H9 (cell line): ENCODE measurements around the gene LRRC34. TPM values are rescaled to one million over a fixed set of nuclear protein-coding genes. Genes with fewer than 3 reads are reported as not detected.
A peak's percentile ranks its signal among the peaks of the same experiment; 100 is the strongest.

Source experiments
- DNase-seq: peaks from one replicate; pipeline ENCODE4 v3.0.0-alpha.2; 2017
- H2AFZ ChIP-seq: one replicate; pipeline ENCODE4 v1.6.1; 2013; ENCODE audit warnings: mild to moderate bottlenecking, low read length, control low read depth, moderate library complexity
- H2AK5ac ChIP-seq: 2 replicates; pipeline ENCODE4 v1.6.1; 2013; ENCODE audit warnings: low read length, control low read depth, mixed read lengths; ENCODE audit not compliant: insufficient read length
- H2BK120ac ChIP-seq: one replicate; pipeline ENCODE4 v1.6.1; 2013; ENCODE audit warnings: low read depth, mild to moderate bottlenecking, low read length, control low read depth, inconsistent platforms; ENCODE audit not compliant: poor library complexity, severe bottlenecking
- H2BK12ac ChIP-seq: 2 replicates; pipeline ENCODE4 v1.6.1; 2013; ENCODE audit warnings: low read length, control low read depth, mixed read lengths, low read depth; ENCODE audit not compliant: insufficient read length
- H2BK15ac ChIP-seq: 2 replicates; pipeline ENCODE4 v1.6.1; 2013; ENCODE audit warnings: low read depth, low read length, control low read depth
- H2BK20ac ChIP-seq: one replicate; pipeline ENCODE4 v1.6.1; 2013; ENCODE audit warnings: low read depth, mild to moderate bottlenecking, low read length, control low read depth, inconsistent platforms; ENCODE audit not compliant: poor library complexity, severe bottlenecking
- H2BK5ac ChIP-seq: 2 replicates; pipeline ENCODE4 v1.6.1; 2013; ENCODE audit warnings: low read length, control low read depth, mixed read lengths; ENCODE audit not compliant: insufficient read length
- H3K14ac ChIP-seq: 2 replicates; pipeline ENCODE4 v1.6.1; 2013; ENCODE audit warnings: low read length, control low read depth; ENCODE audit not compliant: insufficient read depth
- H3K18ac ChIP-seq: 2 replicates; pipeline ENCODE4 v1.6.1; 2013; ENCODE audit warnings: low read depth, mild to moderate bottlenecking, mixed read lengths, low read length, control low read depth; ENCODE audit not compliant: insufficient read length
- H3K23ac ChIP-seq: 2 replicates; pipeline ENCODE4 v1.6.1; 2013; ENCODE audit warnings: low read length, control low read depth, mixed read lengths, low read depth; ENCODE audit not compliant: insufficient read length
- H3K23me2 ChIP-seq: 2 replicates; pipeline ENCODE4 v1.6.1; 2013; ENCODE audit warnings: low read depth, mild to moderate bottlenecking, mixed read lengths, low read length, control low read depth; ENCODE audit not compliant: insufficient read length, poor library complexity, severe bottlenecking
- H3K27ac ChIP-seq: 2 replicates; pipeline ENCODE4 v1.5.1; 2013; ENCODE audit warnings: low read length, control low read depth, mixed read lengths, low read depth; ENCODE audit not compliant: insufficient read length
- H3K27me3 ChIP-seq: 2 replicates; pipeline ENCODE4 v1.6.1; 2013; ENCODE audit warnings: low read length, control low read depth, inconsistent platforms; ENCODE audit not compliant: insufficient read depth
- H3K4ac ChIP-seq: 2 replicates; pipeline ENCODE4 v1.6.1; 2013; ENCODE audit warnings: low read depth, mild to moderate bottlenecking, control low read depth, inconsistent platforms, low read length, moderate library complexity
- H3K4me1 ChIP-seq: 2 replicates; pipeline ENCODE4 v1.6.1; 2013; ENCODE audit warnings: low read length, control low read depth, inconsistent platforms; ENCODE audit not compliant: insufficient read depth
- H3K4me2 ChIP-seq: 2 replicates; pipeline ENCODE4 v1.6.1; 2013; ENCODE audit warnings: low read length, control low read depth, mixed read lengths; ENCODE audit not compliant: insufficient read length, insufficient read depth
- H3K56ac ChIP-seq: 2 replicates; pipeline ENCODE4 v1.6.1; 2013; ENCODE audit warnings: low read depth, mild to moderate bottlenecking, mixed read lengths, low read length, control low read depth; ENCODE audit not compliant: insufficient read length
- H3K79me1 ChIP-seq: 2 replicates; pipeline ENCODE4 v1.6.1; 2013; ENCODE audit warnings: low read depth, mild to moderate bottlenecking, moderate library complexity, low read length, control low read depth, inconsistent platforms; ENCODE audit not compliant: insufficient read depth, poor library complexity, severe bottlenecking
- H3K79me2 ChIP-seq: 2 replicates; pipeline ENCODE4 v1.6.1; 2013; ENCODE audit warnings: low read length, control low read depth, inconsistent platforms; ENCODE audit not compliant: insufficient read depth
- H3K9ac ChIP-seq: 2 replicates; pipeline ENCODE4 v1.6.1; 2013; ENCODE audit warnings: low read length, control low read depth, mixed read lengths; ENCODE audit not compliant: insufficient read length; ENCODE audit errors: extremely low read depth
- H3K9me3 ChIP-seq: one replicate; pipeline ENCODE4 v1.6.1; 2013; ENCODE audit warnings: low read depth, low read length, inconsistent platforms; ENCODE audit not compliant: control insufficient read depth
- H3T11ph ChIP-seq: one replicate; pipeline ENCODE4 v1.6.1; 2013; ENCODE audit warnings: mild to moderate bottlenecking, low read length, control low read depth, inconsistent platforms
- H4K20me1 ChIP-seq: one replicate; pipeline ENCODE4 v1.6.1; 2013; ENCODE audit not compliant: control insufficient read depth, insufficient read length, insufficient read depth
- H4K5ac ChIP-seq: 2 replicates; pipeline ENCODE4 v1.6.1; 2013; ENCODE audit warnings: low read depth, mild to moderate bottlenecking, mixed read lengths, low read length, control low read depth; ENCODE audit not compliant: insufficient read length
- H4K8ac ChIP-seq: replicated peaks from 2 replicates; pipeline ENCODE4 v1.6.1; 2013; ENCODE audit warnings: low read length, control low read depth, mixed read lengths, low read depth; ENCODE audit not compliant: insufficient read length
- H4K91ac ChIP-seq: 2 replicates; pipeline ENCODE4 v1.6.1; 2013; ENCODE audit warnings: low read depth, mild to moderate bottlenecking, moderate library complexity, mixed read lengths, low read length, control low read depth; ENCODE audit not compliant: insufficient read length
- H3K27ac Mint-ChIP-seq, 3 experiments: 2 replicates in 2 of 3; 3 replicates in 1 of 3; pipeline ENCODE4 v1.8.0; 2020 to 2021; ENCODE audit warnings: mixed read lengths in 3 of 3, mild to moderate bottlenecking in 1 of 3, moderate library complexity in 1 of 3
- H3K27me3 Mint-ChIP-seq: 2 replicates; pipeline ENCODE4 v1.8.0; 2021; ENCODE audit warnings: low read depth, mild to moderate bottlenecking, moderate library complexity, mixed read lengths
- H3K36me3 Mint-ChIP-seq, 3 experiments: 2 replicates in 2 of 3; 3 replicates in 1 of 3; pipeline ENCODE4 v1.8.0; 2020 to 2021; ENCODE audit warnings: low read depth in 3 of 3, mixed read lengths in 3 of 3; ENCODE audit not compliant: insufficient read depth in 1 of 3
- H3K4me1 Mint-ChIP-seq, 2 experiments: 2 replicates each; pipeline ENCODE4 v1.8.0; 2020; ENCODE audit warnings: mixed read lengths in 2 of 2
- H3K4me3 Mint-ChIP-seq, 2 experiments: 2 replicates in 1 of 2; 3 replicates in 1 of 2; pipeline ENCODE4 v1.8.0; 2020 to 2021; ENCODE audit warnings: mild to moderate bottlenecking in 2 of 2, mixed read lengths in 2 of 2, moderate library complexity in 1 of 2
- H3K9me3 Mint-ChIP-seq, 2 experiments: 2 replicates in 1 of 2; 3 replicates in 1 of 2; pipeline ENCODE4 v1.8.0; 2020; ENCODE audit warnings: mild to moderate bottlenecking in 2 of 2, mixed read lengths in 2 of 2, moderate library complexity in 1 of 2
- CTCF ChIP-seq: fragments of 200-600 bp; sonication (generic); conservative IDR thresholded peaks from 3 replicates; pipeline ENCODE4 v1.8.0; 2021; ENCODE audit warnings: antibody characterized with exemption, mild to moderate bottlenecking
- WGBS: extraction: QIAGEN DNeasy Blood & Tissue Kit; methylation state at CpG from one replicate; pipeline ENCODE4 v1.1.7; 2013; ENCODE audit warnings: missing lambda C conversion rate, low lambda C conversion rate, mixed read lengths; ENCODE audit not compliant: insufficient read length; ENCODE audit errors: extremely low coverage; 5-methylcytosine and 5-hydroxymethylcytosine counted together
- total RNA-seq: library from RNA; stranded (reverse); gene quantifications from 2 replicates; pipeline ENCODE4 v1.2.1, GENCODE V29; 2021

LRRC34 gene
- total RNA-seq, 1 experiment from 2014 or later: 4.6 TPM

GRCh38 chr3:169790687-169791429 lies 21.8 kb downstream of the LRRC34 start:
- Histone ChIP-seq H3T11ph (no peak overlapping the region), H3K27me3 (no peaks in the 10 kb centered on the region), H3K4me1 (no peaks in the 10 kb centered on the region), H2BK5ac (no peak overlapping the region), H3K14ac (no peak overlapping the region), H4K91ac (no peak overlapping the region), H3K23me2 (no peaks in the 10 kb centered on the region), H2AK5ac (no peak overlapping the region), H2BK15ac (no peak overlapping the region), H3K4me2 (no peak overlapping the region), H3K9me3 (no peaks in the 10 kb centered on the region), H3K56ac (no peak overlapping the region), H3K79me1 (no peaks in the 10 kb centered on the region), H2BK20ac (no peak overlapping the region), H4K5ac (no peak overlapping the region), H3K9ac (no peak overlapping the region), H3K79me2 (no peaks in the 10 kb centered on the region), H4K8ac (no peak overlapping the region), H3K27ac (no peak overlapping the region), H2BK12ac (no peak overlapping the region), H2AFZ (no peak overlapping the region), H4K20me1 (no peaks in the 10 kb centered on the region), H3K23ac (no peak overlapping the region), H3K18ac (no peak overlapping the region), H2BK120ac (no peak overlapping the region), H3K4ac (no peak overlapping the region)
- H3K4me1 Mint-ChIP-seq: peaks cover 0 to 8% of the 10 kb centered on the region in 2 experiments; a peak in 2 of 4 replicates
- peaks cover 11 to 27% (median 23%) of the 10 kb centered on the region in 3 experiments; a peak in 6 of 7 replicates for H3K36me3 Mint-ChIP-seq
- DNase-seq: no peak
- WGBS: no CpG with 5 or more reads among the region's 4 CpGs
- H3K9me3 Mint-ChIP-seq: no peaks in the 10 kb centered on the region
- H3K27me3 Mint-ChIP-seq: no peaks in the 10 kb centered on the region
- H3K27ac Mint-ChIP-seq: peak overlapping the region in 2 of 3 experiments; percentile 9 to 13; a peak in 1 of 7 replicates
- no peak overlapping the region for H3K4me3 Mint-ChIP-seq
- TF ChIP-seq CTCF: no peak
